ENCODE measurements around the gene ACOT9. TPM values are rescaled to one million over a fixed set of nuclear protein-coding genes. Genes with fewer than 3 reads are reported as not detected.
"Not testable (repeated sequence)": the region's sequence is repeated elsewhere in the genome, so short reads cannot be mapped to it uniquely, and the experiment has no call there.

Gene ACOT9
- total and polyA plus RNA-seq, 4 donors, result 27.3 to 42.7 (median 42.2) TPM

DNA sequence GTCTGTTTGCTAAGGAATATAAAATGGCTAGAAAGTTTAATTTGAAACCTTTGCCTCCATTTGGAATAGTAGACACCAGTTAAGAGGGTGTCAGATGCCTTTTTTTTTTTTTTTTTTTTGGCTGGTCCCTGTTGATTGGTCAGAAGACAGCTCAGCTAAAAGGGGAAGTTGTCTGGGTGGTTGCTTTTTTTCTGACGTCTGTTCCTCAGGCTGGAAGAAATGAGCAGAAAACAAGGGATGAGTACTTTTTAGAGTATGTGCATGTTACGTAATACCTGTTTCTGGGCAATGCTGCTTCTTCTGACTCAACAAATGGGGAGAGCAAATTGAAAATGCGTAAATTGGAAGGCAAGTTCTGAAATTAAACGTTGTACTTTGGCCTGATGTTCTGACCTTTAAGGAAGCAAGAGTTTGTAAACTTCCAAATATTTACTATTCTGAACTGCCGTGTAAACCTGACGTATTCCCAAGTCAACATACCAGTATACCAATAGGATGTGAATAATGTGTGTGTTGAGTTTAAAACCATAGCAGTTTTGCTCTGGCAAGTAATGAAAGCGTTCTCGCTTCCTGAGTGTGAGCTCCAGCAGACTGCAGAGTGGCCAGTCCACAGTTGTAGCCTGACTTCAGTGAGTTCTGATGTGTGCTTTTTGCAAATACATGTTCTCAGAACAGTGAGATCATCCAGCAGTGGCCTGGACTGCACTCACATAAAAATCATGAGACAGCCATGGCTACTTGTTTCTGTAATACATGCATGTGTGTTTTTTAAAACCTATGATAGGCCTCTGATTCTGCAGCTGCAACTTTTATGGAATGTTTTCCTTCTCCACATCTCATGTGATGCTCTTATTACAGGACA, 41.6 kb upstream of the ACOT9 start:
- Histone ChIP-seq H3K9me3 (ENCODE audit: control insufficient read depth, insufficient read depth, low read length) (peaks cover 2% of the 10 kb centered on the region), H3K4me3 (ENCODE audit: low read depth, low read length) (peak overlapping the region; percentile 70), H3K4me1 (ENCODE audit: control insufficient read depth, insufficient read depth, low read length) (no peaks in the 10 kb centered on the region), H3K27ac (ENCODE audit: low read depth, low read length) (peak overlapping the region; percentile 57), H3K36me3 (ENCODE audit: control insufficient read depth, insufficient read depth, low read length) (no peaks in the 10 kb centered on the region), H3K27me3 (ENCODE audit: control insufficient read depth, insufficient read depth, low read length) (no peaks in the 10 kb centered on the region)
- no peak for DNase-seq (ENCODE audit: low read depth in 4 of 6, low spot score in 6 of 6)
- 69% methylated on average over 6 of the region's 8 CpGs for WGBS (ENCODE audit: insufficient coverage)

GRCh38 chrX:23783589-23784469, 40.8 kb upstream of the ACOT9 start:
- no peaks in the 10 kb centered on the region for H3K27me3 ChIP-seq (ENCODE audit: control insufficient read depth, insufficient read depth, low read length)
- H3K27ac ChIP-seq (ENCODE audit: low read depth, low read length), result peak overlapping the region; percentile 57
- no peak for DNase-seq (ENCODE audit: low read depth in 4 of 6, low spot score in 6 of 6)
- H3K4me1 ChIP-seq (ENCODE audit: control insufficient read depth, insufficient read depth, low read length), result no peaks in the 10 kb centered on the region
- peak overlapping the region; percentile 70 for H3K4me3 ChIP-seq (ENCODE audit: low read depth, low read length)
- 36% methylated on average over 9 of the region's 21 CpGs for WGBS (ENCODE audit: insufficient coverage)
- H3K36me3 ChIP-seq (ENCODE audit: control insufficient read depth, insufficient read depth, low read length), result no peaks in the 10 kb centered on the region
- peaks cover 2% of the 10 kb centered on the region for H3K9me3 ChIP-seq (ENCODE audit: control insufficient read depth, insufficient read depth, low read length)

DNA sequence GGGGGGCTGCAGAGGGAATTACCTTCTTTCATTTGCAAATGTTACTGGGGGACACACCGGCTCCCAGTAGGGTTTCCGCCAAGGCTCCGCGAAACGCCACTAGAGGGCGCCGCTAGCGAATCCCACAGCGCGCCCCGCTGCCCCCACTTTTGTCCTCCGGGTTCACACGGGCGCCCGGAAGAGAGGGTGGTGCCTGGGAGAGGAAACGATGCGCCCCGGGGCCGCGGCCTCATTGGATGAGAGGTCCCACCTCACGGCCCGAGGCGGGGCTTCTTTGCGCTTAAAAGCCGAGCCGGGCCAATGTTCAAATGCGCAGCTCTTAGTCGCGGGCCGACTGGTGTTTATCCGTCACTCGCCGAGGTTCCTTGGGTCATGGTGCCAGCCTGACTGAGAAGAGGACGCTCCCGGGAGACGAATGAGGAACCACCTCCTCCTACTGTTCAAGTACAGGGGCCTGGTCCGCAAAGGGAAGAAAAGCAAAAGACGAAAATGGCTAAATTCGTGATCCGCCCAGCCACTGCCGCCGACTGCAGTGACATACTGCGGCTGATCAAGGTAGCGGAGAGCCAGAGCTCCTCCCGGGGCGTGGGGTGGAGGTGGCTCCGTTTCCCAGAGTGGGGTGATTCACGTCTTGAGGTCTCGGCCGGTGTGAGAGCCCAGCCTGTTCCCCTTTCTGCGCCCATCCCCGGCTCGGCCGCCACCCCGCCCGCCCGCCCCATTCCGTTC, 40.0 kb upstream of the ACOT9 start, which contains the start of gene SAT1:
TSS of gene SAT1 (plus strand) at position 311 of the 726 bp plus-strand sequence. CDS start at position 490, 179 bp downstream.
- Histone ChIP-seq H3K4me3 (ENCODE audit: low read depth, low read length) (peak within 1 kb of the TSS; percentile 70), H3K9me3 (ENCODE audit: control insufficient read depth, insufficient read depth, low read length) (peaks cover 2% of the 10 kb centered on the region), H3K27me3 (ENCODE audit: control insufficient read depth, insufficient read depth, low read length) (no peaks in the 10 kb centered on the region), H3K27ac (ENCODE audit: low read depth, low read length) (peak within 1 kb of the TSS; percentile 74), H3K36me3 (ENCODE audit: control insufficient read depth, insufficient read depth, low read length) (no peaks in the 10 kb centered on the region), H3K4me1 (ENCODE audit: control insufficient read depth, insufficient read depth, low read length) (no peaks in the 10 kb centered on the region)
- 15% methylated on average over 46 of the region's 58 CpGs for WGBS (ENCODE audit: insufficient coverage)
- peak in 5 of 6 donors; percentile 76 to 97 (median 86) for DNase-seq (ENCODE audit: low read depth in 4 of 6, low spot score in 6 of 6)

- H3K9me3 ChIP-seq (ENCODE audit: control insufficient read depth, insufficient read depth, low read length), result peaks cover 2% of the 10 kb centered on the region
- H3K27ac ChIP-seq (ENCODE audit: low read depth, low read length), result no peak overlapping the region
- no peaks in the 10 kb centered on the region for H3K4me1 ChIP-seq (ENCODE audit: control insufficient read depth, insufficient read depth, low read length)
- no peaks in the 10 kb centered on the region for H3K36me3 ChIP-seq (ENCODE audit: control insufficient read depth, insufficient read depth, low read length)
- peak overlapping the region; percentile 70 for H3K4me3 ChIP-seq (ENCODE audit: low read depth, low read length)
- 43% methylated on average over 1 of the region's 6 CpGs for WGBS (ENCODE audit: insufficient coverage)
- DNase-seq (ENCODE audit: low read depth in 4 of 6, low spot score in 6 of 6), result no peak
- H3K27me3 ChIP-seq (ENCODE audit: control insufficient read depth, insufficient read depth, low read length), result no peaks in the 10 kb centered on the region
Observed at GRCh38 chrX:23782455-23782854, 39.4 kb upstream of the ACOT9 start.

GRCh38 chrX:23779025-23779424, 35.9 kb upstream of the ACOT9 start:
- Histone ChIP-seq H3K27ac (ENCODE audit: low read depth, low read length) (no peak overlapping the region), H3K4me3 (ENCODE audit: low read depth, low read length) (no peak overlapping the region), H3K27me3 (ENCODE audit: control insufficient read depth, insufficient read depth, low read length) (no peaks in the 10 kb centered on the region), H3K4me1 (ENCODE audit: control insufficient read depth, insufficient read depth, low read length) (no peaks in the 10 kb centered on the region), H3K9me3 (ENCODE audit: control insufficient read depth, insufficient read depth, low read length) (no peaks in the 10 kb centered on the region), H3K36me3 (ENCODE audit: control insufficient read depth, insufficient read depth, low read length) (no peaks in the 10 kb centered on the region)
- WGBS (ENCODE audit: insufficient coverage), result 72% methylated on average over 3 of the region's 4 CpGs
- DNase-seq (ENCODE audit: low read depth in 4 of 6, low spot score in 6 of 6), result no peak

DNA sequence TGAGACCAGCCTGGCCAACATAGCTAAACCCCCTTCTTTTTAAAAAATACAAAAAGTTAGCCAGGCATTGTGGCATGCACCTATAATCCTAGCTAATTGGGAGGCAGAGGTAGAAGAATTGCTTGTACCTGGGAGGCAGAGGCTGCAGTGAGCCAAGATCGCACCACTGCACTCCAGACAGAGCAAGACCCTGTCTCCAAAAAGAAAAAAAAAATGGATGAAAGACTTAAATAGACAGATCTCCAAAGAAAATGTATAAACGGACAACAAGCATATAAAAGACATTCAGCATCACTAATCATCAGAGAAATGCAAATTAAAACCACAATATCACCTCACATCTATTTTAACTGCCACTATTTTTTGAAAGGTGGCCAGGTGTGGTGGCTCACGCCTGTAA, 33.3 kb upstream of the ACOT9 start:
- DNase-seq (ENCODE audit: low read depth in 4 of 6, low spot score in 6 of 6), result no peak
- no peaks in the 10 kb centered on the region for H3K36me3 ChIP-seq (ENCODE audit: control insufficient read depth, insufficient read depth, low read length)
- H3K9me3 ChIP-seq (ENCODE audit: control insufficient read depth, insufficient read depth, low read length), result no peaks in the 10 kb centered on the region
- H3K27ac ChIP-seq (ENCODE audit: low read depth, low read length), result no peak overlapping the region
- no peaks in the 10 kb centered on the region for H3K4me1 ChIP-seq (ENCODE audit: control insufficient read depth, insufficient read depth, low read length)
- H3K4me3 ChIP-seq (ENCODE audit: low read depth, low read length), result no peak overlapping the region
- no CpG with 5 or more reads among the region's 3 CpGs for WGBS (ENCODE audit: insufficient coverage)
- no peaks in the 10 kb centered on the region for H3K27me3 ChIP-seq (ENCODE audit: control insufficient read depth, insufficient read depth, low read length)

GRCh38 chrX:23773601-23774175, 30.6 kb upstream of the ACOT9 start:
- no peak overlapping the region for H3K4me3 ChIP-seq (ENCODE audit: low read depth, low read length)
- H3K27ac ChIP-seq (ENCODE audit: low read depth, low read length), result no peak overlapping the region
- H3K36me3 ChIP-seq (ENCODE audit: control insufficient read depth, insufficient read depth, low read length), result no peaks in the 10 kb centered on the region
- H3K9me3 ChIP-seq (ENCODE audit: control insufficient read depth, insufficient read depth, low read length), result no peaks in the 10 kb centered on the region
- WGBS (ENCODE audit: insufficient coverage), result no CpG with 5 or more reads among the region's 3 CpGs
- no peaks in the 10 kb centered on the region for H3K4me1 ChIP-seq (ENCODE audit: control insufficient read depth, insufficient read depth, low read length)
- H3K27me3 ChIP-seq (ENCODE audit: control insufficient read depth, insufficient read depth, low read length), result no peaks in the 10 kb centered on the region
- DNase-seq (ENCODE audit: low read depth in 4 of 6, low spot score in 6 of 6), result no peak

DNA sequence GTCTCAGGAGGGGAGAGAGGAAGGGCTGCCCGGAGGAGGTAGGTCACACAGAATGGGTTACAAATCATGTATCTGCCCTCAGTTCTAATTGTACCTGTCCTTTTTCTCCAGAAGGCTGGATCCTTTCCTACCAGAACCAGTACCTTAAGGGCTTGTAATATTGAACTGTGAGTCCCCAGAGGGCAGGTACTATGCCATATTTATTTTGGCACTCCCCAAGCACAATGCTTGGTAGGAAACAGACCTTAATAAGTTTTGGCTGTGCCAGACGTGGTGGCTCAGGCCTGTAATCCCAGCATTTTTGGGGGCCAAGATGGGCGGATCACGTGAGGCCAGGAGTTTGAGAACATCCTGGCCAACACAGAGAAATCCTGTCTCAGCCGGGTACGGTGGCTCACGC, 28.0 kb upstream of the ACOT9 start:
- H3K4me1 ChIP-seq (ENCODE audit: control insufficient read depth, insufficient read depth, low read length); DNase-seq (ENCODE audit: low read depth in 4 of 6, low spot score in 6 of 6); H3K4me3 ChIP-seq (ENCODE audit: low read depth, low read length); H3K9me3 ChIP-seq (ENCODE audit: control insufficient read depth, insufficient read depth, low read length); H3K36me3 ChIP-seq (ENCODE audit: control insufficient read depth, insufficient read depth, low read length); H3K27ac ChIP-seq (ENCODE audit: low read depth, low read length); H3K27me3 ChIP-seq (ENCODE audit: control insufficient read depth, insufficient read depth, low read length): not testable (repeated sequence)
- 82% methylated on average over 6 of the region's 7 CpGs for WGBS (ENCODE audit: insufficient coverage)

DNA sequence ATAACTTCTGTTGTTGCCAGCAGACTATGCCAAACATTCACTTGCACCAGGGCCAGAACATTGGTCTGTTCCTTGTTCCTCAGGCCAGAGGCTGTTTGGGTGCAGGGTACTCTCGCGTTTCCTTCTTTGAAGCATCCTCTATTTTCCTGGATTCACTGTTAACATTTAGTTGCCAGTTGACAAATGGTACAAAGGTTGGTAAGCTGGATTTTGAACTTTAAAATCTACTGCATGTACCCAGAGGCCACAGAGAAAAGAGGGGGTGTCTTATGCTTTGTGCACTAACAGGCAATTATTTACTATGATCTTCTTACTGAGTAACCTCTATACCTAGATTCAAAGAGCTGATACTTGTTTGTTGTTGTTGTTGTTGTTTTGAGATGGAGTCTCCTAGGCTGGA, 27.1 kb upstream of the ACOT9 start:
- Histone ChIP-seq H3K36me3 (ENCODE audit: control insufficient read depth, insufficient read depth, low read length) (no peaks in the 10 kb centered on the region), H3K4me1 (ENCODE audit: control insufficient read depth, insufficient read depth, low read length) (no peaks in the 10 kb centered on the region), H3K27me3 (ENCODE audit: control insufficient read depth, insufficient read depth, low read length) (no peaks in the 10 kb centered on the region), H3K4me3 (ENCODE audit: low read depth, low read length) (no peak overlapping the region), H3K27ac (ENCODE audit: low read depth, low read length) (no peak overlapping the region), H3K9me3 (ENCODE audit: control insufficient read depth, insufficient read depth, low read length) (no peaks in the 10 kb centered on the region)
- DNase-seq (ENCODE audit: low read depth in 4 of 6, low spot score in 6 of 6), result no peak
- WGBS (ENCODE audit: insufficient coverage), result no CpG with 5 or more reads among the region's 2 CpGs
